AG09319 (cell line): ENCODE measurements around the gene UNC5C.

Source experiments
- DNase-seq: peaks from one replicate; pipeline ENCODE4 v3.0.0-alpha.2; 2010; ENCODE audit warnings: low read depth; ENCODE audit errors: extremely low read depth
- TF ChIP-seq, protein P1 (sequence below): IDR thresholded peaks from 2 replicates; pipeline ENCODE4 v1.5.1; 2011; ENCODE audit warnings: low read depth, mild to moderate bottlenecking, inconsistent platforms, low read length, moderate library complexity

Gene UNC5C

DNA sequence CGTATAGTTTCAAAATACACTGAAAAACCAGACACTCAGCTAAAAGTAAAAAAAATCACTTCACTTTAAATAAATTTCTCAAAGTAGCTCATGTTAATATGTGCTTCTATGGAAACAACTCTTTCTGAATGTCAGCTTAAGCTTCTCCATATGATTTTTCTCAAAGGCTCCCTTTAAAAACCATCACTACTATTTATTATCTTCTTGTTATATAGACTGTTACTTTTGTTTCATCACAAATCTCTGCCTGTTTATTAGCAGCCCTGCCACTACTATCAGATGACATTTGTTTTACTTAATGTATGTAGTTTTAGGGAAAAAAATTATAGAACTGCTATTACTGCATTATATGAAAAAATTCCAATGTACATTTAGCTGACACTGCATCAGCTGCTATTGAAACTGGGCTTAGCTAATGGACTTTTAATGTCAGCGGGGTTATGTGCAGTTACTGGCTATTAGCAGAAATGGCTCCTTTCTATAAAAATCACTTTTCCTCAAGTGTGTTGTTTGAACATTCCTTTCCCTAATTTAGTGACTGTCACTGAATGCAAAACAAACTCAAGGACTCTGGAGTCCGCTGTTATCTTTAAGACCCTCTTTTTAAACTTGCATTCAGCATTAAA, 10.8 kb downstream of the UNC5C start:
- TF ChIP-seq, protein P1, sequence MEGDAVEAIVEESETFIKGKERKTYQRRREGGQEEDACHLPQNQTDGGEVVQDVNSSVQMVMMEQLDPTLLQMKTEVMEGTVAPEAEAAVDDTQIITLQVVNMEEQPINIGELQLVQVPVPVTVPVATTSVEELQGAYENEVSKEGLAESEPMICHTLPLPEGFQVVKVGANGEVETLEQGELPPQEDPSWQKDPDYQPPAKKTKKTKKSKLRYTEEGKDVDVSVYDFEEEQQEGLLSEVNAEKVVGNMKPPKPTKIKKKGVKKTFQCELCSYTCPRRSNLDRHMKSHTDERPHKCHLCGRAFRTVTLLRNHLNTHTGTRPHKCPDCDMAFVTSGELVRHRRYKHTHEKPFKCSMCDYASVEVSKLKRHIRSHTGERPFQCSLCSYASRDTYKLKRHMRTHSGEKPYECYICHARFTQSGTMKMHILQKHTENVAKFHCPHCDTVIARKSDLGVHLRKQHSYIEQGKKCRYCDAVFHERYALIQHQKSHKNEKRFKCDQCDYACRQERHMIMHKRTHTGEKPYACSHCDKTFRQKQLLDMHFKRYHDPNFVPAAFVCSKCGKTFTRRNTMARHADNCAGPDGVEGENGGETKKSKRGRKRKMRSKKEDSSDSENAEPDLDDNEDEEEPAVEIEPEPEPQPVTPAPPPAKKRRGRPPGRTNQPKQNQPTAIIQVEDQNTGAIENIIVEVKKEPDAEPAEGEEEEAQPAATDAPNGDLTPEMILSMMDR, result no peak
- DNase-seq, result no peak

DNA sequence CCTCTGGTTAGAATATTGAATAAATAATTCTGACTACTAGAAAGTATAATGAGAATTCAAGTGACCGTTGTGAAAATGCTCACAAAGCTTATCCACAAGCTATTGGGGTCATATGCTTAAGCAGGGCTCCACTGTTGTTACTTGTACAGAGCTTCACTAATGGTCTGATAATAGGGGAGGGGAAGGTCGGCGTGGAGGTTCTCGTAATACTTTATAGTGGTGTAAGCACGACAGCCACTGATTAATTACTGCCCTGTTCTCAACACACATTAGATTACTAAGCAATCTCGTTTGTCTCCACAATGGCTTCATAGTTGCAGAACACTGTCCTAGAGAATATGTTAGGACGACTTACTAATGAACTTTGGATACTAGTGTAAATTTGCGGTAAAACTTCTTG, 11.6 kb downstream of the UNC5C start:
- TF ChIP-seq, protein P1, result no peak
- no peak for DNase-seq

DNA sequence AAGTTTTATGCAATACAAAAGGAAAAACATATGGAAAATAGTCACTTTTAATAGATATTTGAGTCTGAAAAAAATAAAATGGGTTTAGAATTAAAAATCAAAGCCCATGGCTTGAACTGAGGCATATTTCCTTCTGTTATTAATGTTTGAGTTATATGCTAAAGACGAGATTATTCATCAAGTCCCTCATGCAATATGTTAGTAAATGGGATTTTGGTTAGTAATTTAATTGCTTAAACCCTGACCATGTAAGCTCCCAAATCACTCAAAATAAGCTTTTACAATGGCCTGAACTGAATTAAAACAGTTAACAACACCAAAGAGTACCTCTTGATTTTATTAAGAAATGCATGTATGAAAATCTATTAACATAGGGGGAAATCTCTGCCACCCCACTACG, 12.1 kb downstream of the UNC5C start:
- no peak for DNase-seq

DNA sequence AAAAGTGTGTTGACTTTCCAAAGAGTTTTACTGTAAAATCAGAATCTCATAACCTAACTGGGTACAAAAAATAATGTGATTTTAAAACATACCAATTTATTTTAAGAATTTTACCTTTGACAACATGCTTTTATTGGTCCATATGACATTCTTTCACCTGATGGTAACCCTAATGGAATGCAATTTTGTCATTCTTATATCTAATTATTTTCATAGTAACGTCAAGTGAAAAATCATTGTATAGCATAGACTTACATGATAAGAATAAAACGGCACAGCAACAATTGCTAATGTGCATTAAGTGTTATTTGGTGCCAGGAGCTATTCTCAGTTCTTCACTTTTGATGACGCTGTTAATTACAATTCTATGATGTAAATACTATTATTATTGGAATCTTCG, 13.6 kb downstream of the UNC5C start:
- TF ChIP-seq, protein P1, result no peak
- DNase-seq, result no peak

More for the DNA sequence above, 12.1 kb downstream of the UNC5C start:
- TF ChIP-seq, protein P1, result no peak

DNA sequence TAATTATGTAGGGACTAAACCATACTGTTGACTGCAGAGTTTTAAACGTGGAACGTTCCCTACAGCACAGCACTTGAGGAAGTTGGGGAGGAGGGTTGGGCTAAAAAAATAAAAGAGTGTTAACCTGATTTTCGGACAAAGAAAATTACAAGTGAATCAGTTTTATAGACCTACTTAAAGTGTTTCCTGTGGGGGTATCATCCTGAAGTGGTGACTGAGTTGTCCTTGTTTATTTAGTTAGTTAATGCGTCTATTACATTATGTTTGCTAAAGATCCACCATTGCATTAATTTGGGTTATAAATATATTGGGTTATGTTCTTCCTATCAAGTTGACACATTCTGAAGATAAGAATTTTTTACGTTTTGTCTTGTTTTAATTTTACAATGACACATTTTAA, 14.7 kb downstream of the UNC5C start:
- DNase-seq, result no peak
- TF ChIP-seq, protein P1, result no peak

DNA sequence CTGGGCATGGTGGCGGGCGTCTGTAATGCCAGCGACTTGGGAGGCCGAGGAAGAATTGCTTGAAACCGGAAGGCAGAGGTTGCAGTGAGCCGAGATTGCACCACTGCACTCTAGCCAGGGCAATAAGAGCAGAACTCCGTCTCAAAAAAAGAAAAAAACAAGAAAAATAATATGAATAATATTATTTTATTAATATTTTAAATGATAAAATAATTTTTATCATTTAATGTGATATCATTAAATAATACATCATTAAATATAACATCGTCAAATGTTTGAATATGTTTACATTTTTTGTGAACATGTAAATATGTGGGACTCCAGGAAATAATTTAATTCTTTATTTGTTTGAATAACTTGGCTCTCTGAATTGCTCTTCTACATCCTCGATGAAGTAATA, 15.5 kb downstream of the UNC5C start:
- TF ChIP-seq, protein P1, result no peak
- DNase-seq, result no peak

DNA sequence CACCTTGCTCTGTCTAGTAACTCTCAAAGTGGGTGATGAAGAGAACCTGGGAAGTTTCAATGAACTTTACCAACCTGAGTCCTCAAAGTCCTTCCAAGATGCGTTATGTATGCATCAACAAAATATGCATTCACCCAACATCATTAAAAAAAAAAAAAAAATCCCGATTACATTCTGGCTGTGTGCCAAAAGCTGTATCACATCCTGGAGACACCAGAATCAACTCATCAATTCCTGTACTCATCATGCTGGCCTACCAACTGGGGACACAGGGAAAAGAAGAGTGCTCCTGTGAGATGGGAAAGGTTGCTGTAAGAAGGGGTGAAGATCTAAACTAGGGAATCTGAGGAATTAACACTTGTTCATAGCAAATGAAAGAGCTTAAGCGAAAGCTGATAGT, 16.5 kb downstream of the UNC5C start:
- DNase-seq, result no peak
- TF ChIP-seq, protein P1, result no peak
